T follicular helper cell (primary cell): ENCODE results near the gene RPS21.
"Not testable (repeated sequence)": the region's sequence is repeated elsewhere in the genome, so short reads cannot be mapped to it uniquely, and the experiment has no call there.

Source experiments
- DNase-seq: peaks from one replicate; pipeline ENCODE4 v3.0.0-alpha.2; 2020; ENCODE audit warnings: low read depth

Gene RPS21

DNA sequence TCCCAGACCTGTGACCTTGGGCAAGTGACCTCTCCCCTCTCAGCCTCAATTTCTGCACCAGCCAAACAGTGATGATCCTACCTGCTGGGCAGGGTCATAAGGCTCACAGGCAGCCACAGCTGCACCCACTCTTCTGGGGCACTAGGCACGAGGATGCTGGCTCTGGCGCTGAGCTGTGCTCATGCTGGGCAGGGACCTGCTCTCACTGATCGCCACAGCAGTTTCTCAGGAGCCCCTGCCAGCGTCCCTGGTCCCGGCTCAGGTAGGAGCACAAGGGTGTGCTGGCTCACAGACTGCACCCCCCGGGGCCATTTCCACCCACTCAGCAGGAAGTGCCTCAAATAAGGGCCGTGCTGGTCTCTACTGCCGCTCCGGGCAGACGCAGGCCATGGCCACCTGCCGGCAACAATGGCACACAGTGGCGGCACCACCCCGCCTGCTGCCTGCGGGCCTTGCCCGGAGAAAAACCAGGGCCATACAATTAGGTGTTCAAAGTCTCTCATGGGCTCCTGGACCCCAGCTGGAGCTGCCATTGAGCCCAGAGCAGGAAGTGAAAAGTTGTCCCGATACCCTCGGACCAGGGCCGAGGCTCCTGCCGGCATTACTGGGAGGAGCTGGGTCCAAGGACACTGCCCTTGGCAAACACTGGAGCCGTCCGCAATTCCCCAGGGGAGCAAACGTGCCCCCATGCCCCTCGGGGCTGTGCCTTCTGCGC lies 24.7 kb downstream of the RPS21 start:
- DNase-seq = no peak

DNA sequence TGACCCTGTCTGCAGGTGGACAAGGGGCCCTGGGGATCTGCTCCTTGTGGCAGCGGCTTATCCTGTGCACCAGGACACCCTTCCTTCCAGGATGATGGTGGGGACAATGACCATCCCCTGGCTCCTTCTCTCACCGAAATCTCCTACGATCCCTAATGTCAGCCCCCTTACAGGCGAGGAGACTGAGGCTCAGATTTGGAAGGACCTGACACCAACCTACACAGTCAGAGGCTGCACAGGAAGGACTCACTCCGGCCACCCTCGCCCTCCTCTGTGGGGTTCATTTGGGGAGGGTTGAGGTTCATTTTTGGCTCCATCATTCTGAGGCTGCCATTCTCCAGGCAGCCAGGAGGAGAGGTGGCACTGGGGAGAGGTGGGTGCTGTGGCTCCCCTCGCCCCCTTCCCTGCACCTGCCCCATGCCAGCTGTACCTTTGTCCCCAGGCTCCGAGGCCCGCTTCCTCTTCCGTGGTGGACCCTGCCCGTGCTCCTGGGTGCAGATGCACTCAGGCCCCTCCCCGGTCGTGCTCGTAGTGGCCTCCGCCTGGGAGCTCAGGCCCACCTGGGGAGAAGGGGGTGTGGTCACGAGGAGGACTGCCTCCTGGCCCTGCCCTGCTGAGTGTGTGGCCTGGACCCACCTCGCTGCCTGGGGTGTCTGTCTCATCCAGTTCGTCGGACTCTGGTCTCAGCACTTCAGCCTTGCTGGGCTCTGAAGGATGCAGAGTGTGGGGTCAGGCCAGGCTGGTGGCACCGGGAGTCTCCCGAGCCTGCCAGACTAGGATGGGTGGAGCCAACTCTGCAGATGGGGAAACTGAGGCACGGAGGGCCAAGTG lies 25.5 kb downstream of the RPS21 start:
- DNase-seq = no peak

- no peak for DNase-seq
Observed at GRCh38 chr20:62413025-62413570, 26.2 kb downstream of the RPS21 start.

GRCh38 chr20:62413896-62414481 lies 27.1 kb downstream of the RPS21 start:
- DNase-seq = no peak

DNA sequence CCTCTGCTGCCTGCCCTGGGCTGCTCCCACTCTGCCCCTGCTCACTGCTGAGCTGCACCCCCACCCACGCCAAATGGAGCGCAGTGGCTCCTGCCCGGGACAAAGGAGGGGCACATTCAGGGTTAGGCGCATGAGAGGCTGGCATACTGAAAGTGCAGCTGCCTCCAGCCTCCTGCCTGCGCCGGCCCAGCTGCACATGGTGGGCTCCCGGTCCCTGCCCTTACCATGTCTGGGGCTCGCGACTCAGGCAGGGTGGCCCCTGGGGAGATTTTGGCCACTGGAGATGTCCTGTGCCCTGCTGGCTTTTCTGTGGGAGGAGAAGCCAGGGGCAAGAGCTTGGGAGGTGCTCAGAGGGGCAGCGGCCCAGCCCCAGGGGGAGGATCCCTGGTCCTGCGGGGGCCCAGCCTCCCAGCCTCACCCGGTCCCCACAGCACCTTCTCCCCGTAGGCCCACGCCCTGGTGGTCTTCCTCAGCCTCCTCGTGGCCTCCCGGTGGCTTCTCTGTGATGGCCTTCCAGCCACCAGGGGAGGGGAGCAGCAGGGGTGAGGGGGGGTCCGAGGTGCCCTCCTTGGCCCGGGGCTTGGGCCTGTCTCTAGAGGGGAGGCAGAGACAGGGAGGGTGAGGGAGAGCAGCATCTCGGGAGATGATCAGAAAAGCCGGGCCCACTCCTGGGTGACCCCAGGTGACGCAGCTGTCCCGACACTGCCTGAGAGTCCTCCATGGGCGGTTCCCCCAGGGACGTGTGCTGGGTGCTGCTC lies 28.6 kb downstream of the RPS21 start:
- no peak for DNase-seq

- no peak for DNase-seq
Observed at GRCh38 chr20:62416651-62417637, 30.0 kb downstream of the RPS21 start.

DNA sequence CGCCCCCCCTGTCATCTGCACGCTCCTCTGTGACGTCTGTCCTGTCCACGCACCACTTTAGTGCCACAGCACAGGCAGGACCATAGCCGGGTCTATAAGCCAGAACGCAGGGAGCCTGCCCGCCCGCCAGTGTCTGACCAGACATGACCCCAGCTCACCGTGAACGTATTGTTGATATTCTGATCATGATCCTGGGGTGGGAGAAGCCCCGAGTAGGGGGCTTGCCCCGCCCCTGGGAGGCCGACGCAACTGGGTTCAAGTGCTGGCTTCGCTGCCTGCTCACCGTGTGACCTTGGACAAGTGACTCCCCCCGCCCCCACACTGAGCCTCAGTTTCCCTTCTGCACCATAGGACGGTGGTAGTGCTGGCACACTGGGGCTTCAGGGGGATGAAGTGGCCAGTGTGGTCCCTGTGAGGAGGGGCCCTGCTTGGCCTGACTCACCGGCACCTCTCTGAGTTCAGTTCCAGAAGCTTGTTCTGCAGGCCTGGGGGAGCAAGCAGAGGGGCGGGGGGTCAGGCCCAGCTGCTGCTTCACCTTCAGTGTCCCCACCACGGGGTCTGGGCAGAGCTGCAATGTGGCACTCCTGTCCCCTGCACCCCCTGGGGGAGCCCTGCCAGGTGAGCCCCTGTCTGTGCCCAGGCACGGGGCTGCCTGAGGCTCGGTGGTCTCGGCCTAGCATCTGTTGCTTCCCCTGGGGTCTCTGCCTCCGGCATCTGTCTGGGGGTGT lies 31.2 kb downstream of the RPS21 start:
- DNase-seq = no peak

- no peak for DNase-seq
Observed at GRCh38 chr20:62418709-62419487, 32.0 kb downstream of the RPS21 start.

DNA sequence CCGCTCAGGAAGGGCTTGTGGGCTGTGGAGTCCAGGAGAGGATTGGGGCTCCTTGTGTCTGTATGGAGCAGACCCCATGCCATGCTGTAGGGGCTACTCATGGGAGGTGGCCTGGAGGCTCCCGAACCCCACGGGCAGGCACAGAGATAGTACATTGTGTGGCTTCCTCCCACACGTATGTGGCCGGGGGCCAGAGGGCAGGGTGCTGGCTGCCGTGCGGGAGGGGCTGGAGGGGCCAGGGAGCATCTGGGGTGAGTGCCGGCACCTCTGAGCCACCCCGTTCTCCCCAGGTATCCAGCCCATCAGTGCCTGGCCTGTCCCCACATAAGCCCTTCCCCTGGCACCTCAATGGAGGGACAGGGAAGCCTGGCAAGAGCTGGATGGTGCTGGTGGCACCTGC lies 32.9 kb downstream of the RPS21 start:
- DNase-seq = no peak

DNA sequence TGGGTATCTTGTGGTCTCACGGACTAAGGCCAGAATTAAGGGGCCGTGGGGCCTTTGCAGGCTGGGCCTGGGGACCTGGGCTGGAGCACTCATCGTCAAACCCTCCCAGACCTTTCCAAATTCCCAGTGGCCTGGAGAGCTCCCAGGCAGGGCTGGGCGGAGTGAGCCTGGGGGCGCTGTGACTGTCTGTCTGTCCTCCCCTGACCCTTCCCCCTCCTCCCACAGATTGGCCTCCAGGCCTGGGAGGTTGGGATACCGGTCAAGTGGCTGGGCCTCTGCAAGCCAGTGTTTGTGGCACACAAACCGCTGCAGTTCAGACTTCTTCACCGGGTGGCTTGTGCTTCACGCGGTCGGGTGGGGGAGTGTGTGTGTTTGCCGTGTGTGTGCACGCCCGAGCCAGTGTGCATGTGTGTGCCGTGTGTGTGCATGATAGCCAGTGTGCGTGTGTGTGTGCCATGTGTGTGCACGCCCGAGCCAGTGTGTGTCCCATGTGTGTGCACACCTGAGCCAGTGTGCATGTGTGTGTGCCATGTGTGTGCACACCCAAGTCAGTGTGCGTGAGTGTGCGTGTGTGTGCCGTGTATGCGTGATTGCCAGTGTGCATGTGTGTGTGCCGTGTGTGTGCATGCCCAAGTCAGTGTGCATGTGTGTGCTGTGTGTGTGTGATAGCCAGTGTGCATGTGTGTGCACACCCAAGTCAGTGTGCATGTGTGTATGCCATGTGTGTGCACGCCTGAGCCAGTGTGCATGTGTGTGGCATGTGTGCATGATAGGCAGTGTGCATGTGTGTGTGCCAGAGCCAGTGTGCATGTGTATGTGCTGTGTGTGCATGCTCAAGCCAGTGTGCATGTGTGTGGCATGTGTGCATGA lies 34.2 kb downstream of the RPS21 start:
- no peak for DNase-seq

DNA sequence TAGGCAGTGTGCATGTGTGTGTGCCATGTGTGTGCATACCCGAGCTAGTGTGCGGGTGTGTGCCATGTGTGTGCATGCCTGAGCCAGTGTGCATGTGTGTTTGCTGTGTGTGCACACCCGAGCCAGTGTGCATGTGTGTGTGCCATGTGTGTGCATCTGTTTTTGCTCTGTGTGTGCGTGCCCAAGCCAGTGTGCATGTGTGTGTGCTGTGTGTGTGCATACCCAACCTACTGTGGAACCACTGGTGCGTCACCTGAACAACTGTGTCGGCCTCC lies 34.8 kb downstream of the RPS21 start:
- DNase-seq = no peak

DNA sequence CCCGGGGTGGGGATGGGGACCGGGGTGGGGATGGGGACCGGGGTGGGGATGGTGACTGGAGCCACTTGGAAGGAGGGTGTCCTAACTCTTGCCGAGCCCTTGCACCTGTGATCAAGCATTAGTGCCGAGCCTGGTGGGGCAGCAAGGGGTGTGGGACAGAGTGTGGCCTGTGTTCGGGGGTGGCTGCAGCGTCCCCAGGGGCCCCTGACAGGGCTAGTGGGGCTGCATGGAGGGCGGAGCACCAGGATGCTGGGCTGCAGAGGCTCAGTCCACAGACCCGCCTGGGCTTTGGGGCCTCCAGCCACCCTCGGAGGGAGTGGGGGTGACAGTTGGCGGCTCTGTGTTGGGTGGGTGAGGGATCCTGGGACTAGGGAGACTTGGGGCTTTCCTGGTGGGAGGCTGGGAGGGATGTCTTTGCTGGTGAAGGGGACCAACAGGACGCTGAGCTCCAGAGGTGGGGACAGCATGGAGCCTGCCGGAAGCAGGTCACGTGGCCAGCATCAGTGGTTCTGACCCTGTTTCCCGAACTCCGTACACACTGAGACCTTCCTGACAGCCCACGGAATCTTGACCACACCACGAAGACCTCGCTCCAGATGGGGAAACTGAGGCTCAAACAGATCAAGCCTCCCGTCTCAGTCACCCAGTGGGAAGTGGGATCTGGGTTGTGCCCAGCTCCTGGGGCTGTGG lies 35.9 kb downstream of the RPS21 start:
- no peak for DNase-seq

GRCh38 chr20:62423326-62423706 lies 36.4 kb downstream of the RPS21 start:
- DNase-seq = no peak

DNA sequence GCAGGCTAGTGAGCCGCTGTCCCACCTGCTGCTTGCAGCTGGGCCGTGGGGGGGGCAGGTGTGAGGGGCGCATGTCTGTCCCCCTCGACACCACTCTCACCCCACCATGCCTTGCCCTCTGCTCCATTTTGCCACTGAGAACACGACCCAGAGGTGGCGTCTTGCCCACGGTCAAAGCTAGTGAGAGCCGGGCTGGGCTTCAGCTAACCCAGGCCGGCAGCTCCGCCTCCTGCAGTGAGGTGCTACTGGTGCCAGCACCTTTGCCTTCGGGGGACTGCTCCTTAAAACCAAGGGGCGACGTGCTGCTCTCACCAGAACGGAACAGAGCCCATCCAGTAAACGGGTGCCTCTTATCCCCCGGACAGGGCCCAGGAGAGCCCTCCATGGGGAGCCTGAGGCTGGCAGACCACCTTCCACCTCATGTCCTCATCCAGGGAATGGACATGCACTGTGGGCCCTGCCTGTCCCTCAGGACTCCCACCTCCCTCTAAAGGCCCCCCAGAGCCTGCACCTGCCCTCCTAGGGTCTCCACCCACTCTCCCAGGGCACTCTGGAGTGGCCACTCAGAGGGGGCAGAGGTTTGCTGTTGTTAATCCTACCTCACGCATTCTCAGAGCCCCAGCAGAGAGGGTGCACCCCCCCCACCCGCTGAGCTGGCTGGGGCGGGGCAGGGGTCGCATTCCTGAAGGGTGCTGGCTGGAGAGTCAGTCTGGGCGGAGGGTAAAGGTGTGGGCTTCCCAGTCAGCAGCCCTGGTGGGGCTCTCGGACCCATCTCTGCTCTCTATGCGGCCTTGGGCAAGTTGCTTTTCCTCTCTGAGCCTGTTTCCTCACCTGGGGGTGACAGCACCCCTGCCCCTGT lies 37.6 kb downstream of the RPS21 start:
- DNase-seq = no peak

DNA sequence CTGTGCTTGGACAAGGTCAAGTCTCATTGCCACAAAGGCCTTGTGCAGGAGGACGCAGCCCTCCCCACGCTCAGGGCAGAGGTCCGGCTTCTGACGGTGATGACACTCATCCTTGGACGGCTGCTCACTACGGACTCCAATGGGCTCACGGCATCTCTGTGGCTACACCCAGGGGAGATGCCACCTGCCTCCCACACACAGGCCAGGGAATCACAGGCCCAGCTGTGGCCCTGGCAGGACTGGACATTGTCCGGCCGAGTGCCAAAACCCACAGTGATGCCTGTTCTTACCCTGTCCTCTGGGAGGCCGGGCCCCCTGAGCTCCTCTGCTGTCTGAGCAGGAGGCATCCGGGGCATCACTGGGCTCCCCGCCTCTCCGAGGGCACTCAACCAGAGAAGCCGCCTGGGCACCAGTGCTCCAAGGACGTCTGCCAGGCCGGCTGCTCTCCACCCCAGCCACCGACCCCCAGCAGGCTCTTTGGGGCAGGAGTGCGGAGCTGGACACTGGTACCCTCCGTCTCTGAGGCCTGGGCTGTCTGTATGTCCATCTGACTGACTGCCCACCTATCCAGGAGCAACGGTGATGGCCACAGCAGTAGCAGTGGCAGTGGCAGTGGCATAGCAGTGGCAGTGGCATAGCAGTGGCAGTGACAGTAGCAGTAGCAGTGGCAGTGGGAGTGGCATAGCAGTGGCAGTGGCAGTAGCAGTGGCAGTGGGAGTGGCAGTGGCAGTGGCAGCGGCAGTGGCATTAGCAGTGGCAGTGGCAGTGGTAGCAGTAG lies 38.6 kb downstream of the RPS21 start:
- DNase-seq = no peak

GRCh38 chr20:62426059-62426348 lies 39.1 kb downstream of the RPS21 start:
- not testable (repeated sequence) for DNase-seq
